ENCODE measurements around the gene ZNF681.

The ZNF681 gene

DNA sequence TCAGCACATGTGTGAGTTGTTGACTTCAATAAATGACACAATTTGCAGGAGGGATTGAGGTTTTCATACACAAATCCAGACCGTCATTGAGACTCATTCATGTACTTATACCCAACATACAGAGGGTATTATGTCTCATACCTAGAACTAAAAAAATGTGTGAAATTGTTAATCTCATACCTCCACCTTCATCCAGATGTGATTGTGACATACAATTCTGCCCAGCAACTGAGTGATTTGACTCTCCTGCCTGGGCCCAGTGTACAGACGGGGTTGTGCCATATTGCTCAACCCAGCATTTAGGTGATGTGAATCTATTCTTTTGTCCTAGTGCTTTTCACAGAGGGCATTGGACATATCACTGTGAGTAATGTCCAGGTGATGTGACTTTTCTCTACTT is 12.6 kb upstream of the ZNF681 start:
- ChIA-PET POLR2A (ENCODE audit: low non-redundant PET) (no interaction called here), CTCF (no interaction called here)
- DNase-seq (ENCODE audit: low spot score), result no peak
- TF ChIP-seq, protein P1, sequence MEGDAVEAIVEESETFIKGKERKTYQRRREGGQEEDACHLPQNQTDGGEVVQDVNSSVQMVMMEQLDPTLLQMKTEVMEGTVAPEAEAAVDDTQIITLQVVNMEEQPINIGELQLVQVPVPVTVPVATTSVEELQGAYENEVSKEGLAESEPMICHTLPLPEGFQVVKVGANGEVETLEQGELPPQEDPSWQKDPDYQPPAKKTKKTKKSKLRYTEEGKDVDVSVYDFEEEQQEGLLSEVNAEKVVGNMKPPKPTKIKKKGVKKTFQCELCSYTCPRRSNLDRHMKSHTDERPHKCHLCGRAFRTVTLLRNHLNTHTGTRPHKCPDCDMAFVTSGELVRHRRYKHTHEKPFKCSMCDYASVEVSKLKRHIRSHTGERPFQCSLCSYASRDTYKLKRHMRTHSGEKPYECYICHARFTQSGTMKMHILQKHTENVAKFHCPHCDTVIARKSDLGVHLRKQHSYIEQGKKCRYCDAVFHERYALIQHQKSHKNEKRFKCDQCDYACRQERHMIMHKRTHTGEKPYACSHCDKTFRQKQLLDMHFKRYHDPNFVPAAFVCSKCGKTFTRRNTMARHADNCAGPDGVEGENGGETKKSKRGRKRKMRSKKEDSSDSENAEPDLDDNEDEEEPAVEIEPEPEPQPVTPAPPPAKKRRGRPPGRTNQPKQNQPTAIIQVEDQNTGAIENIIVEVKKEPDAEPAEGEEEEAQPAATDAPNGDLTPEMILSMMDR (conservative IDR thresholded peaks at IDR 0.05; ENCODE audit: low read depth), result no peak
- H3K27ac ChIP-seq, result no peak overlapping the region

DNA sequence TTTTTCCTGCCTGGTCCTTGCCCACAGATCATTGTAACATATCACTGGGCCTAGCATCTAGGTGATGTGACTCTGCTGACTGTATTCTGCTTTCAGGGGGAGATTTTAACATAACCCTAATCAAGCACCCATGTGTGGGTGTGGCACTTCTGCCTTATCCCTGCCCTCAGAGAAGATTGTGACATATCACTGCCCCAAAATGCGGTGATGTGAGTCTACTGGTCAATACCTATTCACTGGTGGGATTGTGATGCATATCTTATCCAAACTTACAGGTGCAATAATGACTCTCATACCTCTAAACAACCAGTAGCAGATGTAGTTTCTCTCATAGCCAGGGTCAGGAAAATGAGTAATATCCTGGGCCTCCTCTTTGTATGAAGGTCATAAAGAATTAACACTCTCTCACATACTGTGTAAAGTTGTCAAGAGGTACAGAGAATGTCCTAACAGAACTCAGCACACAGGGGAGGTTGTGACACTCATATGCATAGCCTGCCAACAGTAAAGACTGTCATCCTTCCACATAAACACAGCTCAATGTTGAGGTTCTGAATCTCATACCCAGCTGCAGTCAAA is 12.1 kb upstream of the ZNF681 start:
- no peak overlapping the region for H3K27ac ChIP-seq
- ChIA-PET CTCF (no interaction called here), POLR2A (ENCODE audit: low non-redundant PET) (no interaction called here)
- no peak for DNase-seq (ENCODE audit: low spot score)
- TF ChIP-seq, protein P1 (conservative IDR thresholded peaks at IDR 0.05; ENCODE audit: low read depth), result no peak

DNA sequence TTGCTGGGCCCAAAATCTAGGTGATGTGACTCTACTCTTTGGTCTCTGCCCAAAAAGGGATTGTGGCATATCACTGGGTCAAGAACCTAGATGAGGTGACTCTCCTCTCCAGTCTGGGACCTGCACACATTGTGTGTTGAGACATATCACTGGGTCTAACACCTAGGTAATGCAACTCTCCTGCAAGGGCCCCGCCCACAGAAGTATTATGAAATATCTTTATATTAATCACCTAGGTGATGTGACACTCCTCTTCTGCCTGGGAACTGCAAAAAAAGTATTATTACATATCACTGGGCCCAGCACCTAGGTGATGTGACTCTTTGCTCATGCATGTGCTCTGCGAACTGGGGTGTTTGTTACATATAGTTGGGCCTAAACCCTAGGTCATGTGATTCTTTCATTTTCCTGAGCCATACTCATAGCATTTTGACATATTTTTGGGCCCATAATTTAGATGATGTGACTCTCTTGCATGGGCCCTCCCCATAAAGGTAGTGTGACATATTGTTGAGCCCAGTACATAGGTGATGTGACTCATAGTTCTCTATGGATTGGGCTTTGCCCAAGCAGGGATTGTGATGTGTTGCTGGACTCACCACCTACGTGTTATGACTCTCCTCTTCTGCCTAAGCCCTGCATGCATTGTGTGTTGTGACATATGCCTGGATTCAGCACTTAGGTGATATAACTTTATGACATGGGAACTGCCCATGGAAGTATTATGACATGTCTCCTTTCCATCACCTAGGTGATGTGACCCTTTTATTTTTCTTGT is 11.2 kb upstream of the ZNF681 start:
- DNase-seq (ENCODE audit: low spot score), result no peak
- POLR2A ChIA-PET (ENCODE audit: low non-redundant PET), result no interaction called here
- TF ChIP-seq, protein P1 (conservative IDR thresholded peaks at IDR 0.05; ENCODE audit: low read depth), result no peak
- CTCF ChIA-PET, result no interaction called here
- H3K27ac ChIP-seq, result no peak overlapping the region

DNA sequence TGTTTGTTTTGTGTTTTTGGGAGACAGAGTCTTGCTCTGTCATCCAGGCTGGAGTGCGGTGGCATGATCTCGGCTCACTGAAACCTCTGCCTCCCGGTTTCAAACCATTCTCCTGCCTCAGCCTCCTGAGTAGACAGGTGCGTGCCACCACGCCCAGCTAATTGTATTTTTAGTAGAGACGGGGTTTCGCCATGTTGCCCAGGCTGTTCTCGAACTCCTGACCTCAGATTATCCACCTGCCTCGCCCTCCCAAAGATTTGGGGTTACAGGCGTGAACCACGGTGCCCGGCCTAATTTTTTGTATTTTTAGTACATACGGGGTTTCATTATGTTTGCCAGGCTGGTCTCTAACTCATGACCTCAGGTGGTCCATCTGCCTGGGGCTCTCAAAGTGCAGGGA is 8.3 kb upstream of the ZNF681 start:
- POLR2A ChIA-PET (ENCODE audit: low non-redundant PET), result no interaction called here

DNA sequence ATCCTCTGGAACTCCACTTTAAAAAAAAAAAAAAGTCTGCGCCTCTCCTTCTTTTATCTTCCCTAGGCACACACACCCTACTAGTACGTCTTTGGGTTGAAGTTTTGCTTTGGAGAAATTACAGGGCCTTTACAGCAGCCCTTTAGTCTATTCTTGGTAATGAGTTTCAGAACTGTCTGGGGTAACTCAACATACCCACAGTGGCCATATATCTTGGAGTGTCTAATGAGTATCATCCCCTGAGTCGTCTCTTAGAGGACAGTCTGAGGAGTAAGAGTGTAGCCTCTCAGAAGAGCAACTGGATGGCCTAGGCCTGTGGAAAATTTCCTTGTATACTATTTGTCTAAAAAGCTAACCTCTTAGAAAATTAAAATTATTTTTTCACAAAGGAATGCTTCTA is 6.1 kb upstream of the ZNF681 start:
- POLR2A ChIA-PET (ENCODE audit: low non-redundant PET), result no interaction called here
- no peak for DNase-seq (ENCODE audit: low spot score)
- CTCF ChIA-PET, result no interaction called here

More for the DNA sequence above, 8.3 kb upstream of the ZNF681 start:
- TF ChIP-seq, protein P1 (conservative IDR thresholded peaks at IDR 0.05; ENCODE audit: low read depth), result no peak
- DNase-seq (ENCODE audit: low spot score), result no peak
- CTCF ChIA-PET, result no interaction called here
- no peak overlapping the region for H3K27ac ChIP-seq

DNA sequence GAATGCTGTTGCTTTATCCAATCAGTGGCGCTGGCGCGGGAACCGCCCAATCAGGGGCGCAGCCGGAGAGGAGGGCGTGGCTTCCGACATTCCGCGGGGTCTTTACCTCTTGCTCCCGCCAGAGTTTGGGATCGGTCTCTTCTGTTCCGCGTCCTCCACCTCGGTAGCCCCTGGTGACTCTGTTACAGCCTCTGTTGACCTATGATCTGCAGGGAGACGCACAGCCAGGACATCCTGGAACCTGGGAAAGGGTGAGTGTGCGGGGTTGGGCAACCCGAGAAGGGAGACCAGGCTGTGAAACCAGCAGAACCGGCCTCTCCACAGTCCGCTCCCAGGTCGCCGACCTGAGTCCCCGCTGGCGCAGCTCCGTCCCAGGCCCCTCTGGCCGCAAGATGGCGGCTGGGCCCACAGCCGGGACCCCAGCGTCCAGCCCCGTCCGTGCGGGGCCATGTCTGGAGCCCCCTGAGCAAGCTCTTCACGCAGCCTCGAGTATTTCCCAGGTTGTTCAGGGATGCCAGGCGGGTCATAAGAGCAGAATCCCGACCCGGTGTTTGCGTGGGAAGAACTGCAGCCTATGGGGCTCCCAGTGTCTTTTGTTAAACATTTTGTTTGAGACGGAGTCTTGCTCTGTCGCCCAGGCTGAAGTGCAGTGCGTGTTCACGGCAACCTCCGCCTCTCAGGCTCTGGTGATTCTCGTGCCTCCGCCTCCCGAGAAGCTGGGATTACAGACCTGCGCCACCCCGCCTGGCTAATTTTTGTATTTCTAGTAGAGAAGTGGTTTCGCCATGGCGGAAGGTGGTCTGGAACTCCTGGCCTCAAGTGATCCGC is 4.4 kb upstream of the ZNF681 start:
- CTCF ChIA-PET, result no interaction called here

More for the DNA sequence above, 6.1 kb upstream of the ZNF681 start:
- TF ChIP-seq, protein P1 (conservative IDR thresholded peaks at IDR 0.05; ENCODE audit: low read depth), result no peak
- no peak overlapping the region for H3K27ac ChIP-seq

More for the DNA sequence above, 4.4 kb upstream of the ZNF681 start:
- POLR2A ChIA-PET (ENCODE audit: low non-redundant PET), result no interaction called here
- peak overlapping the region; percentile 55 for H3K27ac ChIP-seq
- TF ChIP-seq, protein P1 (conservative IDR thresholded peaks at IDR 0.05; ENCODE audit: low read depth), result no peak
- DNase-seq (ENCODE audit: low spot score), result peak; percentile 73

All from RWPE1 (cell line).